GM23248 (cell line): Measurements from ENCODE around the gene IFT43.

Source experiments
- EZH2 ChIP-seq: fragments of 200-600 bp; sonication (generic); IDR thresholded peaks from 2 replicates; pipeline ENCODE4 v1.6.1; 2018; ENCODE audit warnings: antibody characterized with exemption, mild to moderate bottlenecking; ENCODE audit not compliant: insufficient read depth, poor library complexity, severe bottlenecking
- EZH2phosphoT487 ChIP-seq: fragments of 200-600 bp; sonication (generic); IDR thresholded peaks from 2 replicates; pipeline ENCODE4 v1.6.1; 2018; ENCODE audit warnings: antibody characterized with exemption, moderate library complexity, mild to moderate bottlenecking, low read depth; ENCODE audit not compliant: insufficient read depth

DNA sequence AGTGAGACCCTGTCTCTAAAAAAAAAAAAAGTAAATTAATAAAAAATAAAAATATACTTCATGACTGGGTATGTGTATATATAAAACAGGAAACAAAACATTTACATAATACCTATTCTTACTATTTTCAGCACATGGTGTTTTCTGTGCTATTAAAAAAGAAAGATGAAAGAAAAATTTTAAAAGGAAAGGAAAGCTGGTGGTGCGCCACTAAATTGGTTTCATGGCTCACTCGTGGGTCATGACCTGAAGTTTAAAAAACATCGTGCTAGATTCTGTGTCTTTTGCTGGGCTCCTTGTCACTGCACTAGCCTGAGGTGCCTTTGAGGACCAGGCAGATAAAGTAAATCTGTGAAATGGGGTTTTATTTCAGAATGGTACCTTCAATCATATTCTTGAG, 69.8 kb downstream of the IFT43 start:
- no peak for TF ChIP-seq EZH2phosphoT487
- TF ChIP-seq EZH2 = no peak
